ENCODE data around the gene AMOTL1. TPM values are rescaled to one million over a fixed set of nuclear protein-coding genes. Genes with fewer than 3 reads are reported as not detected.

AMOTL1 gene
- total RNA-seq, 4 donors from 2014 or later, result 34.1 to 51.2 (median 41.0) TPM

DNA sequence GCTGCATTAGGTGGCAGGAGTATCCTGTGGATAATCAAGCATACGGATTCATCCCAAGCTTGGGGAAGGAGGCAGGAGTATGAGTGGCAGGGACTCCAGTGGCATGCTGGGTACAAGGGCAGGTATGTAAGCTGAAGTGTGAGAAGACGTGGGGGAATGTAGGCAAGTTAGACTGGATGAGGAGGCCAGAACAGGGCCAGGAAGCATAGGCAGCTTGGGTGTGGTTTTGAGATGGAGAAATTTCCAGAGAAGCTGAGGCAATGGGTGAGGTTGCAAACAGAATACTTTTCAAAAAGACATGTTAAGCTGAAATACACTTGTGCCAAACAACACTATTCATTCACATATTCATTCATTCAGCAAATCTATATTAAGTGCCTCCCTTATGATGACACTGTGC is 43.1 kb upstream of the AMOTL1 start:
- Histone ChIP-seq H3K27ac (no peak overlapping the region), H3K36me3 (no peaks in the 10 kb centered on the region), H3K4me1 (no peaks in the 10 kb centered on the region), H3K4me3 (replicated peaks in 1 of 3) (no peak overlapping the region), H3K9me3 (no peaks in the 10 kb centered on the region), H3K27me3 (no peaks in the 10 kb centered on the region)
- intact Hi-C loops (cut with DNase I), result no loop called here
- TF ChIP-seq, protein P1, sequence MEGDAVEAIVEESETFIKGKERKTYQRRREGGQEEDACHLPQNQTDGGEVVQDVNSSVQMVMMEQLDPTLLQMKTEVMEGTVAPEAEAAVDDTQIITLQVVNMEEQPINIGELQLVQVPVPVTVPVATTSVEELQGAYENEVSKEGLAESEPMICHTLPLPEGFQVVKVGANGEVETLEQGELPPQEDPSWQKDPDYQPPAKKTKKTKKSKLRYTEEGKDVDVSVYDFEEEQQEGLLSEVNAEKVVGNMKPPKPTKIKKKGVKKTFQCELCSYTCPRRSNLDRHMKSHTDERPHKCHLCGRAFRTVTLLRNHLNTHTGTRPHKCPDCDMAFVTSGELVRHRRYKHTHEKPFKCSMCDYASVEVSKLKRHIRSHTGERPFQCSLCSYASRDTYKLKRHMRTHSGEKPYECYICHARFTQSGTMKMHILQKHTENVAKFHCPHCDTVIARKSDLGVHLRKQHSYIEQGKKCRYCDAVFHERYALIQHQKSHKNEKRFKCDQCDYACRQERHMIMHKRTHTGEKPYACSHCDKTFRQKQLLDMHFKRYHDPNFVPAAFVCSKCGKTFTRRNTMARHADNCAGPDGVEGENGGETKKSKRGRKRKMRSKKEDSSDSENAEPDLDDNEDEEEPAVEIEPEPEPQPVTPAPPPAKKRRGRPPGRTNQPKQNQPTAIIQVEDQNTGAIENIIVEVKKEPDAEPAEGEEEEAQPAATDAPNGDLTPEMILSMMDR (IDR thresholded peaks at IDR 0.05), result no peak
- 80 to 88% methylated on average over 2 of the region's 2 CpGs for WGBS, 2 donors
- no peak for DNase-seq

DNA sequence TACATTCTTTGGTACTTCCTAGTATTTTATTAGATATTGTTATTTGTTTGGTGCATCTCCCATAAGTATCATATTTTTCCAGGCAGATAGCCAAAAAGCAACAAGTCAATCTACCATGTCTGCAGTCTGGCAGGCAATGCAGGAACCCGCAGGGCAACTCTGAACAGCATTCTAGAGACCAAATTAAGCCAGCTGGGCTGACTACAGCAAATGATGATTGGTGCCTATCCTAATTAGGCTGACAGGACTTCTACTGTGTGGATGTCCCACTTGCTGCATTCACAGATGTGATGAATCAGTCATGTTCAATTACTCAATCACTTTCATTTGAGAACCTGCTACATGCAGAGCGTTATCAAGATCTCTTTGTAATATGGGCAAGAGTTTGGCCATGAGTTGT is 40.3 kb upstream of the AMOTL1 start:
- Histone ChIP-seq H3K27me3 (no peaks in the 10 kb centered on the region), H3K36me3 (no peaks in the 10 kb centered on the region), H3K4me3 (replicated peaks in 1 of 3) (no peak overlapping the region), H3K4me1 (peaks cover 0 to 8% of the 10 kb centered on the region in 2 donors), H3K9me3 (no peaks in the 10 kb centered on the region), H3K27ac (no peak overlapping the region)
- intact Hi-C loops (cut with DNase I), result no loop called here
- WGBS, 2 donors, result 81 to 97% methylated on average over 2 of the region's 2 CpGs
- DNase-seq, result no peak
- no peak for TF ChIP-seq POLR2A (IDR thresholded peaks at IDR 0.05)
- TF ChIP-seq, protein P1 (IDR thresholded peaks at IDR 0.05), result no peak

GRCh38 chr11:94728541-94728940 is 39.6 kb upstream of the AMOTL1 start:
- H3K27me3 ChIP-seq, result no peaks in the 10 kb centered on the region
- no peak overlapping the region for H3K27ac ChIP-seq
- no peaks in the 10 kb centered on the region for H3K36me3 ChIP-seq
- intact Hi-C loops (cut with DNase I), result no loop called here
- WGBS, 2 donors, result 76 to 81% methylated on average over 1 of the region's 1 CpG
- TF ChIP-seq, protein P1 (IDR thresholded peaks at IDR 0.05), result no peak
- no peak for TF ChIP-seq POLR2A (IDR thresholded peaks at IDR 0.05)
- no peak for DNase-seq
- no peaks in the 10 kb centered on the region for H3K9me3 ChIP-seq
- peaks cover 0 to 8% of the 10 kb centered on the region in 2 donors for H3K4me1 ChIP-seq
- H3K4me3 ChIP-seq (replicated peaks in 1 of 3), result no peak overlapping the region

- no peaks in the 10 kb centered on the region for H3K36me3 ChIP-seq
- H3K27me3 ChIP-seq, result no peaks in the 10 kb centered on the region
- intact Hi-C loops (cut with DNase I), result no loop called here
- no peak overlapping the region for H3K27ac ChIP-seq
- no peak for TF ChIP-seq POLR2A (IDR thresholded peaks at IDR 0.05)
- TF ChIP-seq, protein P1 (IDR thresholded peaks at IDR 0.05), result no peak
- no peak for DNase-seq
- WGBS, 2 donors, result 83 to 91% methylated on average over 7 of the region's 7 CpGs
- H3K9me3 ChIP-seq, result no peaks in the 10 kb centered on the region
- peaks cover 0 to 8% of the 10 kb centered on the region in 2 donors for H3K4me1 ChIP-seq
- H3K4me3 ChIP-seq (replicated peaks in 1 of 3), result no peak overlapping the region
Observed at GRCh38 chr11:94728966-94729751, 39.0 kb upstream of the AMOTL1 start.

DNA sequence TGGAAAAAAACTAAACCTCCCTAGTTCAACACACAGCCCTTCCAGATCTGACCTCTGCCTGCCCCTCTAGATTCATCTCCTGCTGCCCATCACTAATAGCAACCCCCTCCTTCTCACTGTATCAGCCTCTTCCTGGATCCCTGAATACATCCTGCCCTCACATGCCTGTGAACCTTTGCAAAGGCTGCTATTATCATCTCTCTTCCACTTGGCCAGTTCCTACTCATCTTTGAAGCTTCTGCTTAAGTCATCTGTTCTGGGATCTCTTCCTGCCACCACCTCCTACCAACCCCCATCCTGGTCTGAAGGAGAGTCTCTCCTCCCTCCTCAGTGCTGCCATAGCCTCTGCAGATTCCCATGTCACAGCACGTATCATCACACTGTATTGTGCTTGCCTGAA is 38.0 kb upstream of the AMOTL1 start:
- H3K9me3 ChIP-seq, result no peaks in the 10 kb centered on the region
- H3K36me3 ChIP-seq, result no peaks in the 10 kb centered on the region
- WGBS, 2 donors, result 96% methylated on average over 1 of the region's 1 CpG
- no peak for DNase-seq
- peaks cover 0 to 8% of the 10 kb centered on the region in 2 donors for H3K4me1 ChIP-seq
- TF ChIP-seq, protein P1 (IDR thresholded peaks at IDR 0.05), result no peak
- no peak for TF ChIP-seq POLR2A (IDR thresholded peaks at IDR 0.05)
- no peaks in the 10 kb centered on the region for H3K27me3 ChIP-seq
- no peak overlapping the region for H3K4me3 ChIP-seq (replicated peaks in 1 of 3)
- intact Hi-C loops (cut with DNase I), result no loop called here
- H3K27ac ChIP-seq, result no peak overlapping the region
